Measurements from ENCODE around the gene GRK5.

Gene GRK5

DNA sequence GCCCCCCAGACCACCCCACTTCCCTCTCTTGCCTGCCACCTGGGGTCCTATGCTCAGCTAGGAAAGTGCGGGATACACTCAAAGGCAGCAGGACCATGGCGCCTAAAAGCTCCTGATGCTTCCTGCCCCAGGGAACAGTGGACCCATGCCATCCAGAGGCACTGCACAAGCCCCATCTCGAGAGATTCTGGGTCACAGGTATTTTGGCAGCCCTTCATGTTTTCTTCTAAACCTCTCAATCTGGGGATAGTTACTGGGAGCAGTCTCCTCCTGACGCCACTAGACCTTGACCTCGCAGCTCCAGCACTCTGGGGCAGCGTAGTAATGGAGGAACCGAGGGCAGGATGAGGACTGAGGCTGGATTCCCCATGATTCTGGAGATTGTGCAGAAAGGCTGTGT, 107.1 kb downstream of the GRK5 start:
- TF ChIP-seq, protein P1, sequence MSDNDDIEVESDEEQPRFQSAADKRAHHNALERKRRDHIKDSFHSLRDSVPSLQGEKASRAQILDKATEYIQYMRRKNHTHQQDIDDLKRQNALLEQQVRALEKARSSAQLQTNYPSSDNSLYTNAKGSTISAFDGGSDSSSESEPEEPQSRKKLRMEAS (IDR thresholded peaks at IDR 0.05; ENCODE audit: low read depth, low read length) = no peak
- TF ChIP-seq, protein P2, sequence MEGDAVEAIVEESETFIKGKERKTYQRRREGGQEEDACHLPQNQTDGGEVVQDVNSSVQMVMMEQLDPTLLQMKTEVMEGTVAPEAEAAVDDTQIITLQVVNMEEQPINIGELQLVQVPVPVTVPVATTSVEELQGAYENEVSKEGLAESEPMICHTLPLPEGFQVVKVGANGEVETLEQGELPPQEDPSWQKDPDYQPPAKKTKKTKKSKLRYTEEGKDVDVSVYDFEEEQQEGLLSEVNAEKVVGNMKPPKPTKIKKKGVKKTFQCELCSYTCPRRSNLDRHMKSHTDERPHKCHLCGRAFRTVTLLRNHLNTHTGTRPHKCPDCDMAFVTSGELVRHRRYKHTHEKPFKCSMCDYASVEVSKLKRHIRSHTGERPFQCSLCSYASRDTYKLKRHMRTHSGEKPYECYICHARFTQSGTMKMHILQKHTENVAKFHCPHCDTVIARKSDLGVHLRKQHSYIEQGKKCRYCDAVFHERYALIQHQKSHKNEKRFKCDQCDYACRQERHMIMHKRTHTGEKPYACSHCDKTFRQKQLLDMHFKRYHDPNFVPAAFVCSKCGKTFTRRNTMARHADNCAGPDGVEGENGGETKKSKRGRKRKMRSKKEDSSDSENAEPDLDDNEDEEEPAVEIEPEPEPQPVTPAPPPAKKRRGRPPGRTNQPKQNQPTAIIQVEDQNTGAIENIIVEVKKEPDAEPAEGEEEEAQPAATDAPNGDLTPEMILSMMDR (IDR thresholded peaks at IDR 0.05; ENCODE audit: low read depth, low read length) = no peak
- no peak for TF ChIP-seq POLR2A (IDR thresholded peaks at IDR 0.05; ENCODE audit: extremely low read depth, insufficient read length)
- TF ChIP-seq MYC (IDR thresholded peaks at IDR 0.05; ENCODE audit: low read depth, low read length) = no peak
- no peak overlapping the region for H3K4me3 ChIP-seq (ENCODE audit: low read depth, low read length)
- no peak for DNase-seq (ENCODE audit: low read depth)

DNA sequence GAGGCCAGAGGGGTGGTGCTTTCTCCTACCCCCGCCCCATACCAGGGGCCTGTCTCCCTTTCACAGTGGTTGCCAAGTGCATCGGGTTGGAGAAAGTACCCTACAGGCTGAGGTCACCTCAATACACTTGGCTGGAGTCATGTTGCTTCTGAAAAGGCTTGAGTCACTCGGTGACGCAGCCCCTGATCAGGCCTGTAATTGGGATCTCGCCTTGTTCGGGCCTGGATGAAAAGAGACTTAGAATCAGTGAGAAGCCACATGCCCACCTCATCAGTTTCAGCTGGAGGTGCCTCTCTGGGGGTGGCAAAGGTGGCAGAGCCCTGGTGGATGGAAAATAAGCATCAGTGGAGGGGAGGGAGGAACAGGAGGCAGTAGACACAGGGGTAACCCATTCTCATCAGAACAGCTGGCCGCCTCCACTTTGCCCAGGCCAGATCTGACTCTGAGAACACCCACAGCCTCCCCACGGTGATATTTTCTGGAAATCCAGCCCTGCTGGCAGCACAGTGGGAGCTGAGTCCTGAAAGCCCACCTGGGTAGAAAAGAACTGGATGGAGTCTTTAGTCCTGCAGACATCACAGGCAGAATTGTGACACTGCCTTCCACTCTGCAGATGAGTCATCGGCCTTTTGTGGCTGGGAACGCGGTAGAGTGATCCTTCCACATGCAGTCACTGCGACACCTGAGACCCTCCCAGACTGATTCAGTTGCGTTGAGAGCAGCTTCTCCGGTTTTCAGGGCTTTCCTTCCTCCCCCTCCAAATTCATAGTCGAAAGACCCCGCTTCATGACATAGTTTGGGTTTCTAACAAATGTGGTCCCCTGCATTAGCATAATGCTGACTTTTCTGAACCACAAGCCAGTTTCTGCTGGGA, 108.0 kb downstream of the GRK5 start:
- DNase-seq (ENCODE audit: low read depth) = peak; percentile 87
- TF ChIP-seq, protein P2 (IDR thresholded peaks at IDR 0.05; ENCODE audit: low read depth, low read length) = no peak
- TF ChIP-seq MYC (IDR thresholded peaks at IDR 0.05; ENCODE audit: low read depth, low read length) = peak; percentile 87
- TF ChIP-seq, protein P1 (IDR thresholded peaks at IDR 0.05; ENCODE audit: low read depth, low read length) = peak; percentile 84
- H3K4me3 ChIP-seq (ENCODE audit: low read depth, low read length) = no peak overlapping the region

DNA sequence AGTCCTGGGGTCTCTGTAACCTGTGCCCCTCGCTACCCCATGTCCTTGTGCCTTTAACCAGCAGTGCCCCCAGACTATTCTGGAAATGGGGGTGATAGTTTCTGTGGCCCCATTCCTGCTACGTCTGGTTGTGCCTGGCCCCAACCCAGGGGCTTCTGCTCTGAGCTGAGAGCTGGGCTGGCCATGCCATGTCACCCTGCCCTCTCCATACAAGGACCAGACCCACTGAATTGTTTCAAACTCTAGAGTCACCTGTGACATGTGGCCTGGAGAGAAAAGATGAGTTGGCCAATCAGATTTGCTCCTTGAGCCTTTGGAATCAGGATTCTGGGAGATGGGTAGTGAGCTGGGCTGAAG, 108.6 kb downstream of the GRK5 start:
- H3K4me3 ChIP-seq (ENCODE audit: low read depth, low read length) = no peak overlapping the region
- no peak for DNase-seq (ENCODE audit: low read depth)
- TF ChIP-seq, protein P1 (IDR thresholded peaks at IDR 0.05; ENCODE audit: low read depth, low read length) = no peak
- no peak for TF ChIP-seq POLR2A (IDR thresholded peaks at IDR 0.05; ENCODE audit: extremely low read depth, insufficient read length)
- TF ChIP-seq MYC (IDR thresholded peaks at IDR 0.05; ENCODE audit: low read depth, low read length) = no peak
- TF ChIP-seq, protein P2 (IDR thresholded peaks at IDR 0.05; ENCODE audit: low read depth, low read length) = no peak

DNA sequence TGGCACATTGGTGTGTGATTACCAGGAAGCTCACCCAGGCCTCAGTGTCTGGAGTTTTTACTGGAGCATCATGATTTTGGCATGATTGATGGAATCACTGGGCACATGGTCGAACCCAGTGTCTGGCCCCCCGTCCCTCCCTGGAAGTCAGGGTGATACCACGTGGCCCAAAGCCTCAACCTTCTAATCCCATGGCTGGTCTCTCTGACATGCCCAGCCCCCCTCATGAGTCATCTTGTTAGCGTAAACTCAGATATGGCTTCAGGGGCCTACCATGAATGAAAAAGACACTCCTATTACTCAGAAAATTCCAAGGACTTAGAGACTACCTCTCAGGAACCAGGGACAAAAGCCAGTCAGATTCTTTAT, 109.3 kb downstream of the GRK5 start:
- peak; percentile 43 for DNase-seq (ENCODE audit: low read depth)
- no peak overlapping the region for H3K4me3 ChIP-seq (ENCODE audit: low read depth, low read length)
- TF ChIP-seq MYC (IDR thresholded peaks at IDR 0.05; ENCODE audit: low read depth, low read length) (0 out of 2 replicates have a peak, but pooled peaks have one; percentile 8), POLR2A (IDR thresholded peaks at IDR 0.05; ENCODE audit: extremely low read depth, insufficient read length) (no peak)
- TF ChIP-seq, protein P1 (IDR thresholded peaks at IDR 0.05; ENCODE audit: low read depth, low read length) = peak; percentile 85
- TF ChIP-seq, protein P2 (IDR thresholded peaks at IDR 0.05; ENCODE audit: low read depth, low read length) = no peak

DNA sequence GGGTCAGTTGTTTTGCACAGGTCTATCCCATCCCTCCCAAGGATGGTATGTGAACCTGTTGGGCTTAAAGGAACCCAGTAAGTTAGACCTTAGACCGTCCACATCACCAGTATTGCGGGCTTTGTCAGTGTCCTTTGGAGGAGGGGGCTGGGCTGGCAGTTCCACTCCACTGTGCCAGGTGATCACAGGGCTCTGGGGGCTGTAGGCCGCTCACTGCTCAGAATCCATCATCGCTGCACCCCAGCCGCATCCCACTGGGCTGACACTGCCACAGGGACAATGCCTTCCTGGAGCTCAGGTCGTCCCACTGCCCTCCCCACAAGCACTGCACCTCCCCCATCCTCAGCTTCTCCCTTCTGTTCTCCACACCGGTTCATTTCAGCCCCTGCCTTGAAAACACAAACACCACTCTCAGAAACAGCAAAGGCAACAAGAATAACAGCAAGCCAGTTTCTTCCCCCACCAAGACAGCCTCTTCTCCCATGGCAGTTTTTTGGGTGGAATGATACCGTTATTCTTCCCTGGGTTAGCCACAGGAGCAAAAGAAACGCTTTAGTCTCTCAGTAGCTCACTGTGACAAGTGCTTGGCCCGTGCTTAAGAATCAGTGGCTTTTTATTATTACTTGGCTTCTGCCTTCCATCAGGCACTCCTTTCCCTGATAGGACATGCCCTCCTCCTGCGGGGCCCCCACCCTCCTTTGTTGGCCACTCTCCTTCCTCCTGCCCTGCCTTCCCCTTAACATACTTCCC, 111.2 kb downstream of the GRK5 start:
- TF ChIP-seq, protein P1 (IDR thresholded peaks at IDR 0.05; ENCODE audit: low read depth, low read length) = no peak
- TF ChIP-seq, protein P2 (IDR thresholded peaks at IDR 0.05; ENCODE audit: low read depth, low read length) = no peak
- no peak for TF ChIP-seq MYC (IDR thresholded peaks at IDR 0.05; ENCODE audit: low read depth, low read length)
- TF ChIP-seq POLR2A (IDR thresholded peaks at IDR 0.05; ENCODE audit: extremely low read depth, insufficient read length) = no peak
- no peak overlapping the region for H3K4me3 ChIP-seq (ENCODE audit: low read depth, low read length)
- no peak for DNase-seq (ENCODE audit: low read depth)
